HG02970 (cell line): Measurements from ENCODE around the gene C6orf89.

Experiments
- ATAC-seq: cut with Tn5 transposase; IDR thresholded peaks from one replicate; pipeline ENCODE4 v1.9.1; 2021; ENCODE audit warnings: mild to moderate bottlenecking, moderate library complexity, moderate number of reproducible peaks; ENCODE audit not compliant: unreplicated experiment, low FRiP score

Gene C6orf89

DNA sequence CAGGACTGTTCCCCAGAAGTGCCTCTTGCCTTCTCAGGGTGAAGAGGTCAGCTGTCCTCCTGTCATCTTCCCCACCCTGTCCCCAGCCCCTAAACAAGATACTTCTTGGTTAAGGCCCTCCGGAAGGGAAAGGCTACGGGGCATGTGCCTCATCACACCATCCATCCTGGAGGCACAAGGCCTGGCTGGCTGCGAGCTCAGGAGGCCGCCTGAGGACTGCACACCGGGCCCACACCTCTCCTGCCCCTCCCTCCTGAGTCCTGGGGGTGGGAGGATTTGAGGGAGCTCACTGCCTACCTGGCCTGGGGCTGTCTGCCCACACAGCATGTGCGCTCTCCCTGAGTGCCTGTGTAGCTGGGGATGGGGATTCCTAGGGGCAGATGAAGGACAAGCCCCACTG lies 78.6 kb downstream of the C6orf89 start:
- no peak for ATAC-seq

DNA sequence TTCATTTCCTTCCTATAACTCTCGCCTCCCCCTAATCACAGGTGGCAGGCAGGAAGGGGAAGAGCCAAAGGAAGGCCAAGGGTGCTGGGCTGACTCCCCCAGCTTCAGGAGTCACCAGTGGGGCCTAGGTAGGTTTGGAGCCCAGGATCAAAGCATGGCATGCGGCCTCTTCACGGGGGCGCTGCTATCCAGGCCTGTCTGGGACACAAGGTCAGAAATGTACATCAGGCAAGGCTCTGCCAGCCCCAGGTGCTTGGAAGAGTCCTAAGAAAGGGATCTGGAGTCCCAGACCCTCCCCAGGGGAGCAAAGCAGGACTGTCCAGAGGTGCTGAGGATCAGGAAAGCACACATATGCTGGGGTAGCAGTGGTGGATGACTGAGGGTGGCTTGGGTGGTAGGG lies 79.2 kb downstream of the C6orf89 start:
- no peak for ATAC-seq

DNA sequence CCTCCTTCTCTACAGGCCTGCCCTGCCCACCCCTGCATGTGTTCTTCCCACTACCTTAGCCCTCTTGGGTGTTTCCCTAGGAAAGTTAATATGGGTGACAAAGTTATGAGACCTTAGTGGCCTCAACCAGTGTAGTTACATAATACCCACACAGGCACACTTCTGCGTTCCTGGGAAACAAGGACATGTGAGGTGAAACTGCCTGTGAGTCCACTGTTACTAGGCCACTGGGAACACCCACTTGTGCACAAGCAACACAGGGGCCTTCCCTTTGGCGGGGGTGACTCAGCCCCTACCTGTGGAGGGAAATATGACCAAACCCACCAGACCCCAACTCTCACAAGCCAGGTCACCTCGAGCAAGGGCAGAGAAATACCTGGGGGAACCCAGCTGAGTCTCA lies 81.5 kb downstream of the C6orf89 start:
- ATAC-seq = no peak

DNA sequence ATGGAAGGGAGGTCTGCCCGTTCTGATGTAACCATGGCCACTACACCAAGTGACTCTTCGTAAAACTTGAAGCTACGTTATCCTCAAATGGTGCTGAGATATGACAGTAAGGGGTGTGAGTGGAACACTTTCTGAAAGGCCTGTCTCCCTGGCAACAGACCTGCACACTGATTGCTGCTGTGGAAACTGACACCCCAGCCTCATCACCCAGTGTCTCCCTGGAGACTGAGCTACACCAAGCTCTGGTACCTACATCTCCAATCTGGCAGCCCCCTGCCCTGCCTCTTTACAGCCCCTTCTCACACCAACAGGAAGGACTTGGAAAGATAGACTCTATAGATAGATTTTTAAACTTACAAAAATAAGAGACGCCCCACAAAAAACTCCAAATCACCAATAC lies 82.0 kb downstream of the C6orf89 start:
- no peak for ATAC-seq

DNA sequence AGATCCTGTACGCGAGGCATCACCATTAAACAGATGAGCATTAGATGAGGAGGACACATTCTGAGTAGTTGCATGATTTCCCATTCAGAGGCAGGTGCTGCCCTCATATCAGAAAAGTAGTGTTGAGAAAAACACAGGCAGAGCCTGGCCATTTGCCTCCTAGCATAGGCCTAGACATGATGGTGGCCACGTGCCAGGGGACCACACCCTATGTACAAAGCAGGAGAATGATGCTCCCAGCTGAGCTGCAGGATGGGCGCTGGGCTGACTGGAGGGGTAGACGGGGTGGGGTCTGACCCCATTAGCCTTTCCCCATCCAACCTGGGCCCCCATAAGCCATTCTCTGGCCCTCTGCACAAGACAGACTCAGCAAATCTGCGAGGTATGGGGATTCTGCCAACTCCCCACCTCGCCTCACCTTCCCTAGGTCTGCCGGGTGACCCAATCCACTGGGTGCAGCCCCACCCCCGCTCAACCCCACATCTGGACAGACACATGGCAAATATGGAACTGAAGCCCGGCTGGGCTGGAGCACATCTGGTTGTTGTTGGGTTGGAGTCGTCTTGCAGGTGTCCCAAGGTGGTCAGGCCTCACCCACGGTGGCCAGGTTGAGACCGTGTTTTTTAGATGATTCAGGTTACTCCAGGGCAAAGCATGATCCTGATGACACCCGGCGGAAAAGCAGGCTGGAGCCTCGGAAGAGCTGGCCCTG lies 82.7 kb downstream of the C6orf89 start:
- ATAC-seq = no peak

DNA sequence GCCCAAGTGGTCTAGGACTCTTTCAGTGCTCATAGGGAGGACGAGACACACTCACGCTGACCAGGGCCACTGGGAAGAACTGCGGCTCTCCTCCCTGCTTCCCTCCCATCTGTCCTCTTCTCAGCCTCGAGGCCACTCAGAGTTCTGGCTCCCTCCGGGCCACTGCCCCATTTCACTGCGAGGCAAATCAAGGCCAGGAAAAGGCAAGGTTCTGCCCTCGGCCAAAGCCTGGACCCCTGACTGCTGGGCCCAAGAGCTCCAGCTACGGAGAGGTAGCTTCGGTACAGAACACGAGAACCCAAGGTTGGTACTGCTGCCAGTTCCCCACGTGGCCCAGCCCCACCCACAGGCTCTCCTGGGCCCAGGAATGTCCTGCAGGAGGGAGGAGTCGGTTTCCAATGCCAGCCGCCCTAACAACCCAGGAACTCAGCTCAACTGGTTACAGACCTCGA lies 83.5 kb downstream of the C6orf89 start:
- no peak for ATAC-seq

DNA sequence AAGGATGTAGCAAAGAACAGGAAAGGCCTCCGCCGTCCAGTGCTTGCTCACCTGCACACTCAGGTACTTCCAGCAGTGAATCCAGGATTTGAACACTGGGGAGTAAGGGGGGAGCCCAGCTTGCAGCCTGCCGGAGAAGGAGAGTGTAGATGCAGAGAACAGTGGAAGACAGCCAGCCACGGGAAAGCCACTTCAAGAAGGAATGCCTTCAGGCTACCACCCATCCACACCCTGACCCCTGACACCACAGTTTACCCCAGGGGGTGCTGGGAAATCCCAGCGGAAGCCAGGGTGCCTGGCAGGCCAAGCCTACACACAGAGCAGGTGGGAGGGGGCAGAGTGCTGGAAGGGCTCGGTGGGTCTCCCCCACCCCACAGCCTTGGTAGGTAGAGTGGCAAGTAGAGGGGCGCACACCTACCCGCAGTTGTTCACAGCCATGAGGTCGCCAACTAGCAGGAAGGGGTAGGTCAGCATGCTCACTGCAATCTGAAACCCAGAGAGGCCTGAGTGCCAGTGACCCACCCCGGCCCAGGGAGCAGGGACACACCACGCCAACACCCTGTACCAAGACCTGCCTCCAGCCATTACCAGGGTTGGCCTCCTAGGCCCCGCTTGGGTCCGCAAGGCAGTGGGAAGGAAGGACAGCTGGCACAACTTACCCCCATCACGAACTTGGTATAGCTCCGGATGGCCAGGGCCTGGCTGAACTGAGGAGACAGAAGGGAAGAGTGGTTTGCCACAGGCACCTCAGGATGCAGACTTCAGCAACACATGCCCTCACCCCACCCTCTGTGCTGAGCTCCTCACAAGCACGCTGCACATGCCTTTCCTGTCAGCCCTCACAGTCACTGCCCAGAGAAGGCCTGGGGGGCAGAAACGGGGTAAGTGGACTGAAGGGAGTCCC lies 84.5 kb downstream of the C6orf89 start:
- no peak for ATAC-seq

DNA sequence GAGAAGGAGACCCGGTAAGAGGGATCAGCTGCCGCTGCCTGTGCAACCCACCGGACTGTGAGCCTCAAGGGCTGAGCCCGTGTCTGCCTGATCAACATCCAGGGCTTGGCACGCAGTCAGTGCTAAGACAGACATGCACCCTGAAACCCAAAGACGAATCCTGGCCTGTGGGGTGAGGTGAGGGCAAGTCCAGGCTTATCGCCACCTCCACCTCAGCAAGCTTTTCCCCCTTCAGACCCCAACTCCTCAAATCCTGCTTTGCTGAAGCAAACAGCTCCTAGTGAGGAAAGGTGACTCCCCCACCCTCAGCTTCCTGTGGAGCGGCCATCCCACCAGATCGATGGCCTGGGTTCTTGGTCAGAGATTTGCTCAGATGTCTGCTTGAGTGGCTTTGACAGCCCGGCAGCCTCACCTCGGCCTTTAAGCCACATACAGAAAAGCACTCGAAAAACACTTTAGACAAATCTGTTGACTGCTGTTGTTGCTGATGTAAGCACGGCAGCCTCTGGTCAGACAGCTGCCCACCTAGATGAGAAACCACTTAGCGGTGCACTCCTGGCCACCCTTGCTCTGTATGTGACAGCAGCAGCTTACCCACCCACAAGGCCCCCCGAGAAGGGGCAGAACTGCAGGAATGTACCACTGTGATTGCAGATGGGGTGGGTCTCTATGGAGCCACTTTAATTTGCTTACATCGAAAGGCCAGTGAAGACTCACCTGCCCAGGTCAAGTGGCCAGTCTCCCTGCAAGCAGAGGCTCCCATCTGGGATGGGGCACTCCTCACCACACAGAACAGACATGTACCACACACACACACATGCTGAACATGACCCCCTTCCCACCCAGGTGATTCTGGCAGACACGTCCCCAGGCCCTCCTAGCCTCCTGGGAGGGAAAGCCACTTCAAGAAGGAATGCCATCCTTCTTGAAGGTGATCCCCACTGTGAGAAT lies 85.4 kb downstream of the C6orf89 start:
- ATAC-seq = no peak

DNA sequence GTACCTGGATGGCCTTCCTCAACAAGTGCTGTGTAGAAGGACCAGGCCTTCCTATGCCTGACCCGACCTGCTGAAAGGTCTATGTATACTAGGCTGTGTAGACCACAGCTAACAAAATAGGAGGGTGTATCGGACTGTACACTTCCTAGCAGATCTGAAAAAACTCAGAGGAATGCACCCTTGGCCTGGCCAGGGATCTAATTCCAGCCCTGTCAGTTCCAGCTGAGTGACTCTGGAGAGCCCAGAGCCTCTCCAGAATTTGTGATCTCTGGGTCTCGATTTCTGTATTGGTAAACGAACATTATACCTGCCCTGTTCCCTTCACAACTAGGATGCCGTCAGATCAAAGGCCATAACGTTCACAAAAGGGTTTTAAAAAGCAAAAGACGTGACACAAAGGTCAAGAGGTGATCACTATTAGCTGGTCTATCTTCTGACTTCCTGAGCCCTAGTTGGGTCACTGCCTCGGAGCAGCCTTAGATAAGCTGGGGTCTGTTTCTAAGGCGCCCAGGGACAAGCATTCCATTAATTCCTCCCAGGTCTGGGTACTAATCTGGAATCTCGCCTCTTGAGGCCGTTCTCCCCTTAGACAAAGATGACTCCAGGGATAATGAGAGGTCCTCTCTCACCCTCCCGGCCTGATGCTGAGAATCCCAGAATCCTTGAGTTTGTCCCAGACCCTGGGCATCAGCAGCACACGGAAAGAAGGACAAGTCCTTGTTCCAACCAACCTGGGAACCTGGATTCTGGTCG lies 86.3 kb downstream of the C6orf89 start:
- no peak for ATAC-seq

DNA sequence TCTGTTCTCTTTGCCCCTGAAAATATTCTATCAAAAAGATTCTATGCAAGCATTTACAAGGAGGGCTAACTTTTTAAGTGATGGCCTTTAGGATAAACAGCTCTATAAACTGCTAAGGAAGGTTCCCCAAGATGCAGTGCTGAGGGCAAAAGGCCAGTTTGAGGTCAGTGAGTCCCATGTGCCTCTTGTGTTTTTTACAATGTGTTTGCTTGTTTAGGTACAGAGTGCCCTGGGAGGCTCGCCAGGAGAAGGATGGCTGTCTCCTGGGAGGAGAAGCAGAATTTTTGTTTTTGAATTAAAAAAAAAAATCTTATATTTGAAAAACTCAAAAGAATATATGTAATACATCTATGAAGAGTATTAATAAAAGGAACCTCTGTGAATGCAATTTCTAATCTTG lies 87.4 kb downstream of the C6orf89 start:
- ATAC-seq = no peak

DNA sequence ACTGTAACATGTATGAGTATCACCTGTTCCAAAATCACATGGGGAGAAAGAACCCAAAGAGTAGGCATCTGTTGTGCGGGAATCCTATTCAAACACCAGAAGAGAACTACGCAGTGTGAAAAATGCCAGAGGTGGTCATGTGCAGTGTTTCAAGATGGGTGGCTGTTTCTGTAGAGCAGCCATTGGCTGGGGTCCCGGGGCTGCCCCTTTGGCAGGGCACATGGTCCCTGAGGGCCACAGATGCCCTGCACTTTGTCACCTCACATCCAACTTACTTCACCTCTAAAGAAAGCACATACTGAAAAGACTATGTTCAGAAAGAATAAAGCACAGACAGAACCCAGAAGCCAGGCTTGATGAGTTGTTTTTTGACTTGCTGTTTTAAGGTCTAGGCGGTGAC lies 87.9 kb downstream of the C6orf89 start:
- ATAC-seq = no peak

DNA sequence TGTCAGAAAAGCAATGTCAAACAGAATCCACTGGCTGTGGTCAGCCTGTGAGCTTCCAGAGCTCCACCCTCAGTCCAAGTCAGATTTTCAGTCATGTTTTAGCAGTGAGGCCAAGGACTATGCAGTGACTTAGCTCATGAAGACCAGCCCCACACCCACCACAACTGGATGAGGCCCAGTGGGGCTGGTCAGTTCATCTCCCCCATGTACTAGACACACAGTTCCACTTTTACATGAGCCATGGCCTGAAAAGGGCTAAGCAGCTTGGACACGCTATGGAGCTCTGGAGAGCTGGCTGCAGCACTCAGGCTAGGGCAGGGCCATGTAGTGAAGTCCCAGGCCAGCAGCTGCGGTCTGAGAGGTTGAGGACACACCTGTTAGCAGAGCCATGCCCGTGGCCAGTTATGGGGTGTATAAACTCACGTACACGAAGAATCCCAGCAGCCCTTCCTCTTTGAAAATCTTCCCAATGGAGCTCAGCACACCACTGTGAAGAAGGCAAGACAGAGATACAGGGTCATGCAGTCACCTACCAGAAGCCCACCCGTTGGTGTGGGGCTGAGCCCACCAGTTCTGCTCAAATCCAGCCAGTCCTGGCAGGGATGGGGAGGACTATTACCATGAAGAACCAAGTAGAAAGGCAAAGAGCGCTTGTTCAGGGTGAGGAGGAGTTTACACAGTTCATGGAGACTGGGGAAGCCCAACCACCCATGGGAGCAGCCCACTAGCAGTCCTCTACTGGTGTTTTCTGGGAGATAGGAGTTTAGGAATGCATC lies 89.7 kb downstream of the C6orf89 start:
- ATAC-seq = no peak

DNA sequence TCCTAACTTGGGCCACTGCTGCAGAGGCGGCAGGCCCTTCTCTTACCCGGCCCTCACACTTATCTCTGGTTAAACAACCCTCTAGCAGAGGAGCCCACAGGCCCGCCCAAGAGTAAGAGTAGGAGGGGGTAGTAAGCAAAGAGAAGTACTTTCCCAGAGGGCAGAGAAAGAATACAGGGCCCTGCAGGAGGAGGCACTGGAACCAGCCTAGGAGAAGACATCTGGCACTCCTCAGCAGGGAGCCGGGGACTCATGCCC lies 90.2 kb downstream of the C6orf89 start:
- no peak for ATAC-seq

DNA sequence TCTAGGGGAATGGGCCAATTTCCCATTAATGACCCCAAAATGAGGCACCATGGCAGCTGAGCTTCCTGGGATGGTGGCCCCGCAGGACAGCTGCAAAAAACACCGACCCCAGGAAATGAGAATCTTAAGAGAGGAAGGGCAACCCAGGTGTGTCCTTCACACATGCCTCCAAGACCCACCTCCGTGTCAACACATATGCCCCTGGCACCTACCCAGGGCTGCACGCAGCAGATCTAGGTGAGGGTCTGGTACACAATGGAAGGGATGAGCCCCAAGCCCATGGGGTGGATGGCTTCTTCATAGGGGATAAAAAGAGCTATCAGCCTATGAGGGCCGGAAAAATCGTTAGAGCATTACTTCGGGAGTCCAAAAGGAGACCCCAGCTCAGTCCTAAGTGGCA lies 90.8 kb downstream of the C6orf89 start:
- ATAC-seq = no peak

DNA sequence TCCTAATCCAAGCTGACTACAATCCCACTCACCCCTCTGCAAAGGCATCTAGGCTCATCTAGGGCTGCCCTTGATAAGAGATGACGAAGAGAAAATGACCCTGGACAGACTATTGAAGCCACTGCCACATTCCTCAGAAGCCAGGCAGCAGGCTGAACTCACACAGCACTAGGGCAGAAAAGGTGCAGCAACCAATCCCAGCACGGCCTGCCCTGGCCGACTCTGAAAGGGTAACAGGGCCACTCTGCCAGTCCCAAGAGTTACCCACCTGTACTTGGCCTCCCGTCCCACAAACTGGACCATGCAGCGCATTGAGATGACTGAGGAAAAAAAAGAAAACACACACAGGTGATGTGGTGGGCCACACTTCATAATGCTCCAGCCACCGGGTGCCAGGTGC lies 91.2 kb downstream of the C6orf89 start:
- ATAC-seq = no peak

DNA sequence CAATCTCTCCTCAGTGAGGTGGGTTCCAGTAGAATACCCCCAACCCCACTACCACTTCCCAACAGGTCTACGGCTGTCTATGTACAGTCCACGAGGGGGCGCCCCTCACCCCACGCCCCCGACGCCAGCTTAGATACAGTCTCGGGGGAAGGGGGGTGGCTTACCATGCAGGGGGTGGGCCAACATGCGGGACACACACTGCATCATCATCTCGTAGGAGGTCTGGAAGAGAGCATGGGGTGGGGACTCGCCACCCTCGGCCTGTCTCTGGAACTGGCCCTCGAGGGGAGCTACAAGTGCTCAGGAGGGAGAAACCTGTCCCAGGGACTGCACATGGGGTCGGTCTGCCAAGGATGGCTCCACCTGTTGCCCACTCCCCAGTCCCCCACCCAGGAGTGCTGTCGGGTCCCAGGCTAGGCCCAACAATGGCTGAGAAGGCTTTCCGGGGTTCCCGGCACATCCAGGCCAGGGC lies 91.8 kb downstream of the C6orf89 start:
- ATAC-seq = no peak
